Caco-2 (cell line): ENCODE results near the gene PARP9. TPM values are rescaled to one million over a fixed set of nuclear protein-coding genes. Genes with fewer than 3 reads are reported as not detected.
"Not testable (repeated sequence)": the region's sequence is repeated elsewhere in the genome, so short reads cannot be mapped to it uniquely, and the experiment has no call there.

ENCODE experiments used
- BruUV-seq: library from RNA; stranded (reverse); fragments of 400-500 nt; replicated peaks from 2 replicates; lab custom pipeline; 2021; lab: Mats Ljungman, UMichigan
- CTCF ChIA-PET: fragments of 300-600 bp; sonication (Branson Sonifier 250); formaldehyde crosslinking; loops from one replicate; lab custom pipeline; 2022; ENCODE audit warnings: antibody characterized with exemption; lab: Charles Lee
- POLR2A ChIA-PET: fragments of 300-600 bp; sonication (Branson Sonifier 250); formaldehyde crosslinking; loops from one replicate; lab custom pipeline; 2022; ENCODE audit warnings: antibody characterized with exemption; lab: Charles Lee
- DNase-seq, 2 experiments: peaks; one replicate each; pipeline versions ENCODE4 v3.0.0 to v3.0.0-alpha.2; 2020 to 2022
- H3K27me3 ChIP-seq: replicated peaks from 2 replicates; pipeline ENCODE4 v1.6.0; 2011; ENCODE audit warnings: low read length; ENCODE audit not compliant: control insufficient read depth, insufficient read depth
- H3K36me3 ChIP-seq: 2 replicates; pipeline ENCODE4 v1.5.1; 2011; ENCODE audit warnings: low read length; ENCODE audit not compliant: control insufficient read depth, insufficient read depth
- H3K4me1 ChIP-seq: fragments of 250-450 bp; sonication (Bioruptor Pico); 2 replicates; pipeline ENCODE4 v1.5.1; 2020; ENCODE audit warnings: mild to moderate bottlenecking
- H3K4me3 ChIP-seq: 2 replicates; pipeline ENCODE4 v1.5.1; 2011; ENCODE audit warnings: low read depth, mild to moderate bottlenecking, control low read depth, low read length
- H3K9me3 ChIP-seq: fragments of 250-450 bp; sonication (Bioruptor Pico); 2 replicates; pipeline ENCODE4 v1.5.1; 2020; ENCODE audit warnings: mild to moderate bottlenecking, moderate library complexity
- H3K27ac Mint-ChIP-seq: one replicate; pipeline ENCODE4 v1.8.0; 2022; ENCODE audit warnings: mixed read lengths; ENCODE audit not compliant: unreplicated experiment
- H3K27me3 Mint-ChIP-seq: one replicate; pipeline ENCODE4 v1.8.0; 2022; ENCODE audit warnings: mixed read lengths; ENCODE audit not compliant: insufficient read depth, unreplicated experiment
- H3K36me3 Mint-ChIP-seq: one replicate; pipeline ENCODE4 v1.8.0; 2022; ENCODE audit warnings: mild to moderate bottlenecking, mixed read lengths; ENCODE audit not compliant: insufficient read depth, unreplicated experiment
- H3K4me1 Mint-ChIP-seq: one replicate; pipeline ENCODE4 v1.8.0; 2022; ENCODE audit warnings: low read depth, mixed read lengths; ENCODE audit not compliant: unreplicated experiment
- H3K4me3 Mint-ChIP-seq: one replicate; pipeline ENCODE4 v1.8.0; 2022; ENCODE audit warnings: mild to moderate bottlenecking, moderate library complexity, mixed read lengths; ENCODE audit not compliant: unreplicated experiment
- H3K9me3 Mint-ChIP-seq: one replicate; pipeline ENCODE4 v1.8.0; 2022; ENCODE audit warnings: mixed read lengths; ENCODE audit not compliant: unreplicated experiment
- intact Hi-C: fragments of 100-400 bp; cut with micrococcal nuclease; formaldehyde crosslinking; loops from one replicate; pipeline ENCODE4 v1.10.0; 2022; ENCODE audit not compliant: unreplicated experiment
- total RNA-seq: library from RNA; stranded (reverse); gene quantifications from 2 replicates; pipeline ENCODE4 v1.2.3, GENCODE V29; 2022
- TF ChIP-seq, protein P1 (sequence below), 2 experiments: fragments of 200-600 bp in 1 of 2; IDR thresholded peaks; 1 replicate in 1 of 2; 2 replicates in 1 of 2; pipeline versions ENCODE4 v1.5.1 to v1.8.0; 2011 to 2022; ENCODE audit warnings: antibody characterized with exemption in 1 of 2, control low read depth in 1 of 2, inconsistent platforms in 1 of 2, low read depth in 1 of 2, low read length in 1 of 2, mild to moderate bottlenecking in 1 of 2, moderate library complexity in 1 of 2; ENCODE audit not compliant: insufficient read depth in 1 of 2, severe bottlenecking in 1 of 2, unreplicated experiment in 1 of 2

The PARP9 gene
- total RNA-seq, 1 experiment from 2014 or later = 15.8 TPM

GRCh38 chr3:122513386-122514122 lies 50.5 kb downstream of the PARP9 start:
- H3K9me3 ChIP-seq = no peaks in the 10 kb centered on the region
- no peaks in the 10 kb centered on the region for H3K27me3 ChIP-seq
- TSS peak; percentile 33 for BruUV-seq
- intact Hi-C loops = loop anchor here (5.0 kb wide), 1 partner anchor 46 kb away; no protein-coding TSS in a partner anchor
- H3K4me3 ChIP-seq = peak overlapping the region; percentile 96
- TF ChIP-seq, protein P1, sequence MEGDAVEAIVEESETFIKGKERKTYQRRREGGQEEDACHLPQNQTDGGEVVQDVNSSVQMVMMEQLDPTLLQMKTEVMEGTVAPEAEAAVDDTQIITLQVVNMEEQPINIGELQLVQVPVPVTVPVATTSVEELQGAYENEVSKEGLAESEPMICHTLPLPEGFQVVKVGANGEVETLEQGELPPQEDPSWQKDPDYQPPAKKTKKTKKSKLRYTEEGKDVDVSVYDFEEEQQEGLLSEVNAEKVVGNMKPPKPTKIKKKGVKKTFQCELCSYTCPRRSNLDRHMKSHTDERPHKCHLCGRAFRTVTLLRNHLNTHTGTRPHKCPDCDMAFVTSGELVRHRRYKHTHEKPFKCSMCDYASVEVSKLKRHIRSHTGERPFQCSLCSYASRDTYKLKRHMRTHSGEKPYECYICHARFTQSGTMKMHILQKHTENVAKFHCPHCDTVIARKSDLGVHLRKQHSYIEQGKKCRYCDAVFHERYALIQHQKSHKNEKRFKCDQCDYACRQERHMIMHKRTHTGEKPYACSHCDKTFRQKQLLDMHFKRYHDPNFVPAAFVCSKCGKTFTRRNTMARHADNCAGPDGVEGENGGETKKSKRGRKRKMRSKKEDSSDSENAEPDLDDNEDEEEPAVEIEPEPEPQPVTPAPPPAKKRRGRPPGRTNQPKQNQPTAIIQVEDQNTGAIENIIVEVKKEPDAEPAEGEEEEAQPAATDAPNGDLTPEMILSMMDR (IDR thresholded peaks at IDR 0.05; ENCODE audit: insufficient read depth in 1 of 2, low read depth in 1 of 2, low read length in 1 of 2, severe bottlenecking in 1 of 2, unreplicated experiment in 1 of 2) = no peak
- Mint-ChIP-seq H3K9me3 (no peaks in the 10 kb centered on the region), H3K27ac (peak overlapping the region; percentile 71), H3K36me3 (peaks cover 6% of the 10 kb centered on the region), H3K4me1 (peaks cover 24% of the 10 kb centered on the region), H3K27me3 (no peaks in the 10 kb centered on the region), H3K4me3 (peak overlapping the region; percentile 84)
- CTCF ChIA-PET = interaction anchor here (0.9 kb wide), 1 partner anchor 121 kb away, joined by 3 read pairs; no protein-coding TSS in a partner anchor
- DNase-seq = no peak
- H3K4me1 ChIP-seq = peaks cover 18% of the 10 kb centered on the region
- POLR2A ChIA-PET = interaction anchor here (0.7 to 1.0 kb wide), 2 partner anchors 97 to 166 kb away, joined by 3 to 8 read pairs; partner anchors contain the start of gene WDR5B
- H3K36me3 ChIP-seq = no peaks in the 10 kb centered on the region

- peaks cover 6% of the 10 kb centered on the region for H3K36me3 Mint-ChIP-seq
- H3K27ac Mint-ChIP-seq = no peak overlapping the region
- H3K4me3 ChIP-seq = no peak overlapping the region
- H3K9me3 Mint-ChIP-seq = no peaks in the 10 kb centered on the region
- BruUV-seq = no TSS peak
- intact Hi-C loops = loop anchor here (5.0 kb wide), 1 partner anchor 45 kb away; no protein-coding TSS in a partner anchor
- H3K4me3 Mint-ChIP-seq = no peak overlapping the region
- peaks cover 18% of the 10 kb centered on the region for H3K4me1 ChIP-seq
- H3K27me3 ChIP-seq = no peaks in the 10 kb centered on the region
- H3K4me1 Mint-ChIP-seq = peaks cover 24% of the 10 kb centered on the region
- POLR2A ChIA-PET = no interaction called here
- no peak for DNase-seq
- H3K36me3 ChIP-seq = no peaks in the 10 kb centered on the region
- CTCF ChIA-PET = no interaction called here
- TF ChIP-seq, protein P1 (IDR thresholded peaks at IDR 0.05; ENCODE audit: insufficient read depth in 1 of 2, low read depth in 1 of 2, low read length in 1 of 2, severe bottlenecking in 1 of 2, unreplicated experiment in 1 of 2) = no peak
- no peaks in the 10 kb centered on the region for H3K9me3 ChIP-seq
- no peaks in the 10 kb centered on the region for H3K27me3 Mint-ChIP-seq
Observed at GRCh38 chr3:122512284-122512683, 51.8 kb downstream of the PARP9 start.

GRCh38 chr3:122510878-122511535 lies 53.1 kb downstream of the PARP9 start:
- no peaks in the 10 kb centered on the region for H3K9me3 ChIP-seq
- Mint-ChIP-seq H3K36me3 (peaks cover 6% of the 10 kb centered on the region), H3K9me3 (no peaks in the 10 kb centered on the region), H3K4me3 (no peak overlapping the region), H3K4me1 (peaks cover 24% of the 10 kb centered on the region), H3K27me3 (no peaks in the 10 kb centered on the region), H3K27ac (no peak overlapping the region)
- DNase-seq = no peak
- POLR2A ChIA-PET = no interaction called here
- peaks cover 18% of the 10 kb centered on the region for H3K4me1 ChIP-seq
- TF ChIP-seq, protein P1 (IDR thresholded peaks at IDR 0.05; ENCODE audit: insufficient read depth in 1 of 2, low read depth in 1 of 2, low read length in 1 of 2, severe bottlenecking in 1 of 2, unreplicated experiment in 1 of 2) = no peak
- CTCF ChIA-PET = no interaction called here
- H3K4me3 ChIP-seq = no peak overlapping the region
- no TSS peak for BruUV-seq
- no peaks in the 10 kb centered on the region for H3K27me3 ChIP-seq
- intact Hi-C loops = loop anchor here (5.0 kb wide), 1 partner anchor 44 kb away; no protein-coding TSS in a partner anchor
- no peaks in the 10 kb centered on the region for H3K36me3 ChIP-seq

DNA sequence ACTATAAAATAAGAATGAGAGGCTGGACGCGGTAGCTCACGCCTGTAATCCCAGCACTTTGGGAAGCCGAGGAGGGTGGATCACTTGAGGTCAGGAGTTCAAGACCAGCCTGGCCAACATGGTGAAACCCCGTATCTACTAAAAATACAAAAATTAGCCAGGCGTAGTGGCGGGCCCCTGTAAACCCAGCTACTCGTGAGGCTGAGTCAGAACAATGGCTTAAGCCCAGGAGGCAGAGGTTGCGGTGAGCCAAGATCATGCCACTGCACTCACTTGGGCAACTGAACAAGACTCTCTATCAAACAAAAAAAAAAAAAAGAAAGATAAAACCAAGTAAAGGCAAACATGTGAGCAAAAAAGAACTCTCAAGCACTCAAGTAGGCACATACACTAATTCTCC lies 55.2 kb downstream of the PARP9 start:
- H3K27me3 Mint-ChIP-seq, CTCF ChIA-PET, H3K4me3 Mint-ChIP-seq, DNase-seq, H3K27ac Mint-ChIP-seq, H3K36me3 Mint-ChIP-seq, intact Hi-C loops, H3K4me3 ChIP-seq, POLR2A ChIA-PET, H3K36me3 ChIP-seq, BruUV-seq, H3K9me3 Mint-ChIP-seq, H3K27me3 ChIP-seq, H3K9me3 ChIP-seq: not testable (repeated sequence)
- H3K4me1 ChIP-seq = peaks cover 18% of the 10 kb centered on the region
- peaks cover 22% of the 10 kb centered on the region for H3K4me1 Mint-ChIP-seq
